Mucosa of descending colon (tissue), 3 donors: ENCODE measurements around the gene PNPLA3. TPM values are rescaled to one million over a fixed set of nuclear protein-coding genes. Genes with fewer than 3 reads are reported as not detected.

ENCODE experiments used
- ATAC-seq: fragments of 200-7000 bp; cut with Tn5 transposase; one replicate; pipeline ENCODE4 v1.9.1; 2020; ENCODE audit warnings: mild to moderate bottlenecking, moderate library complexity
- DNase-seq, 3 donors: peaks; one replicate each; pipeline ENCODE4 v3.0.0-alpha.2; 2020
- H3K36me3 ChIP-seq: fragments of 200-600 bp; one replicate; pipeline ENCODE4 v1.8.0; 2021; ENCODE audit warnings: low read depth, mild to moderate bottlenecking
- H3K4me1 ChIP-seq: fragments of 200-600 bp; one replicate; pipeline ENCODE4 v1.8.0; 2021; ENCODE audit warnings: low read depth, mild to moderate bottlenecking
- H3K4me3 ChIP-seq: fragments of 200-600 bp; one replicate; pipeline ENCODE4 v1.8.0; 2021; ENCODE audit warnings: mild to moderate bottlenecking
- H3K9me3 ChIP-seq: fragments of 200-600 bp; one replicate; pipeline ENCODE4 v1.8.0; 2021; ENCODE audit warnings: mild to moderate bottlenecking
- intact Hi-C, 2 donors: fragments of 100-400 bp; cut with DNase I in 1 of 2; cut with micrococcal nuclease in 1 of 2; formaldehyde crosslinking; loops; one replicate each; pipeline versions ENCODE4 v1.11.0 to v1.11.1; 2022; cut with DNase I, micrococcal nuclease
- total RNA-seq, 3 donors: library from RNA; stranded (reverse); fragmentation: NEBNext Ultra II Directional in 2 of 3; extraction: Animal tissue kit (Norgen Biotek cat#: 25700) in 2 of 3; gene quantifications; one replicate each; pipeline versions ENCODE4 v1.2.1 to v1.2.4, GENCODE V29; 2021 to 2023
- TF ChIP-seq, protein P1 (sequence below): fragments of 200-600 bp; IDR thresholded peaks from one replicate; pipeline ENCODE4 v1.8.0; 2022; ENCODE audit warnings: antibody characterized with exemption, mild to moderate bottlenecking
- donor health status: DM: no; HTN: no; CAD: no; lungs with moderate emphysema.
- donor health status: DM: no; HTN: no; CAD: no.
- donor health status: DM: no; HTN: yes; CAD: no.

PNPLA3 gene
- total RNA-seq, 3 donors from 2014 or later, result 0.16 to 0.23 (median 0.22) TPM

DNA sequence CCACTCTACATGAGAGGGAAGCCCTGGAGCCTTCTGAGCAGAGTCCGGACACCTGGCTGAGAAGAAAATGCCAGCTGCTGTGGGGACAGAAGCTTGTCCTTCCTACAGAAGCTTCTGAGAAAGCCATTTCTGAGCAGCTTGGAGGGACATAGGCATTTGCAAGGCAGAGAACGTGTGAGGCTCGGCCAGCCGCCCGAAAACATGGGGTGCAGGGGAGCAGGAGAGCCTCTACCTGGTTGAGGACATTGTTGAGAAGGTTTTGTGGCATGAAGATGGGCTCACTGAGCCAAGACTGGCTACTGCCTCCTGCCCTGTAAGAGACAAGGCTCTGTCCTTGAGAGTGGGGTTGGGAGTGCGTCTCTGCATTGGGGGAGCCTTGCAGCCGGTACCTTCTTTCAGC is 57.0 kb downstream of the PNPLA3 start:
- Histone ChIP-seq H3K4me1 (no peaks in the 10 kb centered on the region), H3K36me3 (peaks cover 16% of the 10 kb centered on the region), H3K4me3 (no peak overlapping the region), H3K9me3 (no peaks in the 10 kb centered on the region)
- ATAC-seq (no peak), DNase-seq (no peak)
- intact Hi-C loops, result no loop called here
- TF ChIP-seq, protein P1, sequence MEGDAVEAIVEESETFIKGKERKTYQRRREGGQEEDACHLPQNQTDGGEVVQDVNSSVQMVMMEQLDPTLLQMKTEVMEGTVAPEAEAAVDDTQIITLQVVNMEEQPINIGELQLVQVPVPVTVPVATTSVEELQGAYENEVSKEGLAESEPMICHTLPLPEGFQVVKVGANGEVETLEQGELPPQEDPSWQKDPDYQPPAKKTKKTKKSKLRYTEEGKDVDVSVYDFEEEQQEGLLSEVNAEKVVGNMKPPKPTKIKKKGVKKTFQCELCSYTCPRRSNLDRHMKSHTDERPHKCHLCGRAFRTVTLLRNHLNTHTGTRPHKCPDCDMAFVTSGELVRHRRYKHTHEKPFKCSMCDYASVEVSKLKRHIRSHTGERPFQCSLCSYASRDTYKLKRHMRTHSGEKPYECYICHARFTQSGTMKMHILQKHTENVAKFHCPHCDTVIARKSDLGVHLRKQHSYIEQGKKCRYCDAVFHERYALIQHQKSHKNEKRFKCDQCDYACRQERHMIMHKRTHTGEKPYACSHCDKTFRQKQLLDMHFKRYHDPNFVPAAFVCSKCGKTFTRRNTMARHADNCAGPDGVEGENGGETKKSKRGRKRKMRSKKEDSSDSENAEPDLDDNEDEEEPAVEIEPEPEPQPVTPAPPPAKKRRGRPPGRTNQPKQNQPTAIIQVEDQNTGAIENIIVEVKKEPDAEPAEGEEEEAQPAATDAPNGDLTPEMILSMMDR, result no peak

DNA sequence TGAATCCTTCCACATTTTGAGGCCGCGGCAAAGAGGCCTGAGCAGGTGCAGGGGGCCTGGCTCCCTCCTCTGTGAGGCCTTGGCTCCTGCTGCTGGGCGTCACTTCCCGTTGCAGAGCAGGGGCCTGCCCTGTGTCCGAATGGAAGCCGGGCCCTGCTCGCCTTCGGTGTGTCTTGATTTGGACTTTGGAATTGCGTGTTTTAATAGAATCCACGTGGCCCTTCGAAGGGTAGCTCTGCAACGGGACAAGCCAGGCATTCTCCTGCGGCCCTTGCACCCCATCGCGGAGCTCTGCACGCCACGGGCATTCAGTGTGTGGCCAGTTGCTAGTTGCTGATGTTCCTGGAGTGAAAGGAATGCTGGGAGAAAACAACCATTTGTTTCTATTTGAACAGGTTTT is 57.4 kb downstream of the PNPLA3 start:
- no peak overlapping the region for H3K4me3 ChIP-seq
- ATAC-seq (no peak), DNase-seq (no peak)
- TF ChIP-seq, protein P1, result no peak
- H3K4me1 ChIP-seq, result no peaks in the 10 kb centered on the region
- peaks cover 14% of the 10 kb centered on the region for H3K36me3 ChIP-seq
- intact Hi-C loops, result no loop called here
- H3K9me3 ChIP-seq, result no peaks in the 10 kb centered on the region

DNA sequence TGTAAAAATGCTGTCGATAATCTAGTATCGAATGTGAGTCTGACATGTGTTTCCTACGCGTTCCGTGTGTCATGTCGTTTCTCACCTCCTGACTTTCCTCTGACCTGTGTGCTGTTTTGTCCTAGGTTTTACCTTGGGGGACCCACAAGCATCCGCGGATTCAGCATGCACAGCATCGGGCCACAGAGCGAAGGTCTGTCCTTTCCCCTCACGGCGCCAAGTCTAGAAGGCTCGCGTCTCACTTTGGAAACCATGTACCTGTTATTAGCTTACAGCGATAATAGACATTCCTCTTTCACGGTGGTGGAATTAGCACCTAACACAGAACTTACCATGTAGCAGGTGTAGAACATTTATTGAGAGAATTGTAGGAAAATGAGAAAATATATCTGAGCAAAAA is 60.2 kb downstream of the PNPLA3 start:
- intact Hi-C loops, result no loop called here
- TF ChIP-seq, protein P1, result no peak
- no peak for ATAC-seq
- no peaks in the 10 kb centered on the region for H3K9me3 ChIP-seq
- DNase-seq, result no peak
- no peaks in the 10 kb centered on the region for H3K4me1 ChIP-seq
- H3K4me3 ChIP-seq, result no peak overlapping the region
- H3K36me3 ChIP-seq, result peaks cover 11% of the 10 kb centered on the region

DNA sequence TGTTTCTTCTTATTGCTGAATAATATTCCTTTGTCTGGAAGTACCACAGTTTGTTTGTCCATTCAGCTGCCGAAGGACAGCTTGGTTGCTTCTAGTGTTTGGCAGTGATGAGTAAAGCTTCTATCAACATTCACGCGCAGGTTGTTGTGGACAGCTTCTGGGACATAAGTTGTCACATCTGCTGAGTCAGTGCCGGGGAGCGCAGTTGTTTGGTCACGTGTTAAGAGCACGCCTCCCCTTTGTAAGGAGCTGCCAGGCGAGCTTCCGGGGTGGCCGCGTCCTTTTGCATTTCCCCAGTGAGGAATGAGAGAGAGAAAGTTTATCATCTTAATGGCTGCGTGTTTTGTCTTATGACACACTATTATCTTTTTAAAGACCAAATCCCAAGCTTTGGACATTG is 61.9 kb downstream of the PNPLA3 start:
- intact Hi-C loops, result no loop called here
- DNase-seq, result no peak
- TF ChIP-seq, protein P1, result no peak
- no peak for ATAC-seq
- Histone ChIP-seq H3K4me1 (no peaks in the 10 kb centered on the region), H3K9me3 (no peaks in the 10 kb centered on the region), H3K4me3 (no peak overlapping the region), H3K36me3 (peaks cover 6% of the 10 kb centered on the region)

DNA sequence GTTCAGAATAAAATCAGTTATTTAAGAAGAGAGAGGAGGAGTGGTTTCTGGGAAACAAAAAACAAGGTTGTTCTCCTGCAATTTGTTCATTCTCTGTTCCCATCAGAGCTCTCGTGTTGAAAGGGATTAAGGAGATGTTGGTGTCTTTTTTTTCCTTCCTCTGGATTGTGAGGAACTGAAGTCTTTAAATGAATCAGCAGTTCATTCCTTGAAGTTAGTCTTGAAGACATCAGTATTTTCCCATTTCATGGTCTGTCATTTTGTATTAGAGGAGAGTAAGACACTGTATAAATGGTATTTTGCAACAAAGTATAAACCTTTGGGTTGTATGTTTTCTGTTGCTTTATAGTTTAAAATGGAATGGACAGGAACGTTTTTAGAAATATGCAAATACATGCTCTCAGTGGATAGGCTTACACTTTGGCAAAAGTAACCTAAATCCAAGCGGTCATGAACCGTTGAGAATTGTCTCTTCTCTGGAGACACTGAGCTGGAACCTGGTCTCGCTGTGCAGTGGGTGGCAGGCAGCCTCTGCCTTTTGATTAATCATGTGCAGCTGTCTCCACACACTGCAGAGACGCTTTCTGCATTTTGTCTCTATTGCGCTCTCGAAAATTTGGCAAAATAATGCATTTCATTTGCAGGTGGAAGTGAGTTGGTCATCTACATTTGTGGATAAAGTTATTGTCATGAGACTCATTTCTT is 64.7 kb downstream of the PNPLA3 start:
- Histone ChIP-seq H3K36me3 (no peaks in the 10 kb centered on the region), H3K9me3 (no peaks in the 10 kb centered on the region), H3K4me3 (no peak overlapping the region), H3K4me1 (no peaks in the 10 kb centered on the region)
- no peak for ATAC-seq
- TF ChIP-seq, protein P1, result no peak
- intact Hi-C loops, result no loop called here
- DNase-seq, result no peak

DNA sequence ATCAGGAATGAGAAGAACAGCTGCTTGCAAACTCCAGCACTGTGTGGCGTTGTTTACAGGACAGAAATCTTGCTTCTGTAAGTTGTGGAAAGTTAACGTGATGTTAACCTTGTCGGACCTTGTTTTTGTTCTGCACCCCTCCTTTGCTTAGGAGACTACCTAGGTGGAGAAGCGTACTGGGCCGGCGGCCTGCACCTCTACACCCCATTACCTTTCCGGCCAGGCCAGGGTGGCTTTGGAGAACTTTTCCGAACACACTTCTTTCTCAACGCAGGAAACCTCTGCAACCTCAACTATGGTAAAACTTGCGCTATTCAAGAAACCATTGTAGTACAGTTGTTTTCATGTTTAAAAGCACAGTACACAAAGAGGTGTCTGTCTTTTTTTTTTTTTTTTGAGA is 65.4 kb downstream of the PNPLA3 start:
- no peaks in the 10 kb centered on the region for H3K9me3 ChIP-seq
- H3K4me1 ChIP-seq, result no peaks in the 10 kb centered on the region
- no peak overlapping the region for H3K4me3 ChIP-seq
- H3K36me3 ChIP-seq, result no peaks in the 10 kb centered on the region
- DNase-seq (no peak), ATAC-seq (no peak)
- intact Hi-C loops, result no loop called here
- TF ChIP-seq, protein P1, result no peak
